Right hindlimb (tissue), 1 donor: Measurements from ENCODE around the gene NEU4.
"Not testable (repeated sequence)": the region's sequence is repeated elsewhere in the genome, so short reads cannot be mapped to it uniquely, and the experiment has no call there.

Experiments used
- DNase-seq: peaks from one replicate; pipeline ENCODE4 v3.0.0-alpha.2; 2018

The NEU4 gene

GRCh38 chr2:241814643-241815476 is 5.9 kb downstream of the NEU4 start:
- DNase-seq = peak; percentile 16

DNA sequence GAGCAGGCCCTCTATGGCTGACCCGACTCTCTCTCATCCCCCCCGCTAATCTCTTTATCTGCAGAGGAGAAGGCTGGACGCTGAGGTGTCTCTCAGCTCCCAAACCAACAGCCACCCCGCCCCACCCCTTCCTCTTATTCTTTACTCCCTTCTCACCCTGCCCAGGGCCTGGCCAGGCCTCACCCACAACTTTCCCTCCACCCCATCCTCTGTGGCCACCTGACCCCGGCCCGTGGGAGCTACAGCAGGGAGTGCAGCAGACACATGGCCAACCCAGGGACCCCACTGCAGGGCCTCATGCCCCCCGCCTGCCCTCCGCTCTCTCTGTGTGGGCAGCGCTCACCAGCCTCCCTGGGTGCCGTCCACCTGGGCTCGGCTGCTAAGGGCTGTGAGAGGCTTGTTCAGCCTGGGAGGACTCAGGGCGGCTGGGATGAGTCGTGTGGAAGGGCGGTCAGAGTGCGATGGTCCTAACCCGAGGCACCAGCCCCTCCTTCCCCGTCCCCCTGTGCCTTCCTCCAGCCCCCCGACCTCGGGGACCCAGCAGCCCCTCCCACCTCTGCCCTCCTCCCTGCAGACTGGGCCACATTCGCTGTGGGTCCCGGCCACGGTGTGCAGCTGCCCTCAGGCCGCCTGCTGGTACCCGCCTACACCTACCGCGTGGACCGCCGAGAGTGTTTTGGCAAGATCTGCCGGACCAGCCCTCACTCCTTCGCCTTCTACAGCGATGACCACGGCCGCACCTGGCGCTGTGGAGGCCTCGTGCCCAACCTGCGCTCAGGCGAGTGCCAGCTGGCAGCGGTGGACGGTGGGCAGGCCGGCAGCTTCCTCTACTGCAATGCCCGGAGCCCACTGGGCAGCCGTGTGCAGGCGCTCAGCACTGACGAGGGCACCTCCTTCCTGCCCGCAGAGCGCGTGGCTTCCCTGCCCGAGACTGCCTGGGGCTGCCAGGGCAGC is 6.8 kb downstream of the NEU4 start:
- DNase-seq = peak; percentile 21

GRCh38 chr2:241816431-241817121 is 7.6 kb downstream of the NEU4 start:
- no peak for DNase-seq

GRCh38 chr2:241817126-241817820 is 8.3 kb downstream of the NEU4 start:
- peak; percentile 15 for DNase-seq

DNA sequence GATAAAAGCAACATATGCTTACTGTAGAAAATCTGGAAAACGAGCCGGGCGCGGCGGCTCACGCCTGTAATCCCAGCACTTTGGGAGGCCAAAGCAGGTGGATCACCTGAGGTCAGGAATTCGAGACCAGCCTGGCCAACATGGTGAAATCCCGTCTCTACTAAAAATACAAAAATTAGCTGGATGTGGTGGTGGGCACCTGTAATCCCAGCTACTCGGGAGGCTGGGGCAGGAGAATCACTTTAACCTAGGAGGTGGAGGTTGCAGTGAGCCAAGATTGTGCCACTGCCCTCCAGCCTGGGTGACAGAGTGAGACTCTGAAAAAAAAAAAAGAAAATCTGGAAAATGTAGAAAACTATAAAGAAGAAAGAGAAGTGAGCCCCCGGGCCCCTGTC is 8.8 kb downstream of the NEU4 start:
- DNase-seq = not testable (repeated sequence)

DNA sequence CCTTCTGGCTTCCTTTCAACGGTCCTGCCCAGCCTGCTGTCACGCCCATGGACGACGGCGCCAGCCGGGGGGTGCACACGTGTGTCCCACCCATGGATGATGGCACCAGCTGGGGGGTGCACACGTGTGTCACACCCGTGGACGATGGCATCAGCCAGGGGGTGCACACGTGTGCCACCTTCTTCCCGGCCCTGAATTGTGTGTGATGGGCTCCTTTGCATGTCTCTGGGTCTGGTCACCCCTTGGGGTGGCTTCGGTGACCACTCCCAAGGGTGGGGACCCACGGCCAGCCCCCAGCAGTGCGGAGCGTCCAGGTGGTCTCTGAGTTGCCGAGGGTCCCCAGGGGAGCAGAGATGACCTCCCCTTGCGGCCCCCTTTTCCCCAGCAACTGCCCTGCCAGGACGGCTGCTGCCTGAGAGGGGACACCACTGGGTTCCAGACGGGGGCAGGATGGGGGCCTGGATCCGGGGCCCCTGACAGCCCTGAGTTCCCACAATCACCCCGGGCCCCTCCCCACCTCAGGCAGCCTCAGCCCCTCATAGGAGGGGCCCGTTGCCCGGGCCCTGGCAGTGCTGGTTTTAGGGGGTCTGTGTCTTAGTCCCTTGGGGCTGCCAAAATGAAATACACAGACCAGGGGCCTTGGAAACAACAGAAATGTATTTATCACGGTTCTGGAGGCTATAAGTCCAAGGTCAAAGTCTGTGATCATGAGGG is 9.4 kb downstream of the NEU4 start:
- DNase-seq = peak; percentile 5

GRCh38 chr2:241818943-241819270 is 9.9 kb downstream of the NEU4 start:
- peak; percentile 5 for DNase-seq

GRCh38 chr2:241819947-241820624 is 11.1 kb downstream of the NEU4 start:
- not testable (repeated sequence) for DNase-seq

DNA sequence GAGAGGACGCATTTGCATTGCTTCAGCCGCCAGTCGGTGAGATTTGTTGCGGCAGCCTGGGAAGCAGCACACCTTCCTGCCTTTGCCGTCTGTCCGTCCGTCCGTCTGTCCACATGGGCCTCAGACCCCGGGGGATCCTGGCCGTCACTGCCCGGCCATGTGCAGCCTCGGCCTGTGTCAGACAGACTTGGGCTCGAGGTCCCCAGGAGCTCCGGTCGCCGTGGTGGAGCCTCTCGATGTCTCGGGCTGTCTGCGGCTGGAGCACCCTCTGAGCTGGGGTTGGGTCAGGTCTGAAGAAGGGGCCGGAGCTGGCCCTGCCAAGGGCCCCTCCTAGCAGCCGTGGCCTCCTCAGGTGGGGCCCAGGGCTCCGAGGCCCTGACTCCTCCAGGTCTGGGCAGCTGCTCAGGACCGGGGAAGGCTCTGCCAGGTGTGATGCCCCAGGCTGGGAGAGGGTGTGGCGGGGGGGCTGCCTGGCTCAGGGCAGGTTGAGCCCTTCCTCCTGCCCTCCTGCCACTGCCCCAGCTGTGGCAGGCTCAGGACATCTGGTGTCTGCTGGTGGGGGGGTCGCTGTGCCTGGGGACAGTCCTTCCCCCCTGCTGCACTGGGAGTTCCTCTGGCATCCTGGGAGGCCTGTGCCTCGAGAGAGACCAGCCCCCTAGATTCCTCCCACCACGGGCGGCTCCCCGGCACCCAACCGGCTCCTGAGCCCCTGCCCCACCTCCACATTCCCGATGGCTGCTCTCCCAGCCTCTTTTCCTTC is 11.8 kb downstream of the NEU4 start:
- DNase-seq = peak; percentile 7

DNA sequence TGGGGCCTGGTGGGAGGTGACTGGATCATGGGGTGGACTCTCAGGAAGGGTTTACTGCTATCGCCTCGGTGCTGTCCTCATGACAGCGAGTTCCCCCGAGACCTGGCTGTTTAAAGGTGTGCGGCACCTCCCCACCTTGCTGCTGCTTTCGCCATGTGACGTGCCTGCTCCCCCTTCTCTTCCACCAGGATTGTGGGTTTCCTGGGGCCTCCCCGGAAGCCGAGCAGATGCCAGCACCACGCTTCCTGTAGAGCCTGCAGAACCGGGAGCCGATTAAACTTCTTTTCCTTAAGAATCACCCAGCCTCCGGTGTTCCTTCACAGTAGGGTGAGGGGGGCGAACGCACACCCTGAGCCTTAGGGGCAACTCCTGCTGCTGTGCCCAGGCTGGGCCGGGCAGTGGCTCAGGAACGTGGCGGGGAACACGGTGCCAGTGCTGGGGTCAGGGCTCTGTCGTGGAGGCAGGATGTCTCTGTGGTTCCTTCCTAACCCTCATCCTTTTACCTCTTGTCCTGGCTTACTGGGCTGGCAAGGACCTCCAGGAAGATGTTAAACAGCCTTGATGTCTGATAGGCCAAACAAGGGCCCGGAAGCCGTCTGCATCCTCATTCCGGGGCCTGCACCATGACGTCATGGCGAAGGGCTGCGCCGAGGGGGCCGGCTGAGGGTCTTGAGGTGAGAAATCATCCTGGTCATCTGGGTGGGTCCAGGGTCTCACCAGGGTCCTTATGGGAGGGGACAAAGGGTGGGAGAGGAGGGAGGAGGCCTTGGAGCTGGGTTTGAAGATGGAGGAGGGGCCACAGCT is 12.7 kb downstream of the NEU4 start:
- peak; percentile 12 for DNase-seq

DNA sequence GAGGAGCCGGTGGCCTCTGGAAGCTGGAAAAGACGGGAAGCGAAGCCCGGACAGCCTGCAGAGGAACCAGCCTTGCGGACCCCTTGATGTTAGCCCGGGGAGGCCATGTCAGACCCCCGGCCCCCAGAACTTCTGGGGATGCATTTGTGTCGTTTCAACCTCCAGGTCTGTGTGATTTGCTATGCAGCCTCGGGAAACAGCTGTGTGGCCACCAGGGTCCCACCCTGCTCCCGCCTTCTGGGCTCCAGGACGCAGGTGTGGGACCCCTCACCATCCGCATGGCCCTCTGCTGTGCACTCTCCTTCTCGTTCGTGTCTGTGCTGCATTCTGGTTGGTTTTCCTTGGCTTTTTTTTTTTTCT is 13.3 kb downstream of the NEU4 start:
- DNase-seq = peak; percentile 11

GRCh38 chr2:241823531-241824437 is 14.8 kb downstream of the NEU4 start:
- peak; percentile 10 for DNase-seq

- no peak for DNase-seq
Observed at GRCh38 chr2:241827394-241827793, 18.4 kb downstream of the NEU4 start.

DNA sequence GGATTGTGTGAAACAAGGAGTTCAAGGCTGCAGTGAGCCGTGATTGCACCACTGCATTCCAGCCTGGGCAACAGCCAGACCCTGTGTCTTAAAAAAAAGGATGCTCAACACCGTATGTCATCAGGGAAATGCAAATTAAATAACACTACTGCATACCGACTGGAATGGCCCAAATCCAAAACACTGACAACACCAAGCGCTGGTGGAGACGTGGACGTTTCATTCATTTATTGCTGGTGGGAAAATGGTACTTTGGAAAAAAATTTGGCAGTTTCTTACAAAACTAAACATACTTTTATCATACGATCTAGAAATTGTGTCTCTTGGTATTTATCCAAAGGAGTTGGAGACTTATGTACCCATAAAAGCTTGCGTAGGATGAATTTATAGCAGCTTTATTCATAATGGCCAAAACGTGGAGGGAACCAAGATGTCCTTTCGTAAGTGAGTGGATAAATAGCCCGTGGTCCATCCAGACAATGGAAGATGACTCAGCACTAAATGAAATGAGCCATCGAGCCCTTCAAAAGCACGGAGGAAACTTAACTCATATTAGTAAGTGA is 24.2 kb downstream of the NEU4 start:
- peak; percentile 8 for DNase-seq

GRCh38 chr2:241833756-241834526 is 24.9 kb downstream of the NEU4 start:
- peak; percentile 5 for DNase-seq

DNA sequence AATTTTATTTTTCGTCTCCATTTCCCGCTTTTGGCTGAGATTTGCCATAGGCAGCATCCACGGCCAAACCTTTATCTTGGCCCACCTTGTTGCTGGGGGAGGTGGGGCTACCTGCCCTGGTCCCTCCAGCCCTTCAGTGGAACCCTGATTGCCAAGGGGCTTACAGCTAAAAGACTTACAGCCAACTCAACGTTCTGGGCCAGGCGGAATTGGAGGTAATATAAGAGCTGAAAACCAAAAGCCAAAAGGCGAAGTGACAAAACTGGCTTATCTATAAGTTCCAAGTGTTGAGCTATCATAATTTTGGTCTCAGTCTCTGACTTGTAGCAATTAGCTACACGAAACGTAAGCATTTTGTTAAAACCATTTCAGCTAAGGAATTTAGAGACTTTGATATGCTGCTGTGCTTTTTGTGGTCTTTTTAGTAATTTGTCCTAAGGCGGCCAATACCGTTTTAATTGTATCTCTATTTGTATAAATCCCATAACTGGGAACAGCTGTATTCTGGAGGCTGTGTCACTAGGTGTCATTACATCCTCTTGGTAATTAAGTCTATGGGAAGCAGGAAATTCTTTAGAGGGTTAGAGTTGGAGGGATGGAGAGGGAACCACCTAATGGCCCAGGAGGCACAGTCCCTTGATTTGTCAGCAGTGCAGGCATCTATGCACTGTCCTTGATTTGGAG is 25.7 kb downstream of the NEU4 start:
- peak; percentile 1 for DNase-seq

DNA sequence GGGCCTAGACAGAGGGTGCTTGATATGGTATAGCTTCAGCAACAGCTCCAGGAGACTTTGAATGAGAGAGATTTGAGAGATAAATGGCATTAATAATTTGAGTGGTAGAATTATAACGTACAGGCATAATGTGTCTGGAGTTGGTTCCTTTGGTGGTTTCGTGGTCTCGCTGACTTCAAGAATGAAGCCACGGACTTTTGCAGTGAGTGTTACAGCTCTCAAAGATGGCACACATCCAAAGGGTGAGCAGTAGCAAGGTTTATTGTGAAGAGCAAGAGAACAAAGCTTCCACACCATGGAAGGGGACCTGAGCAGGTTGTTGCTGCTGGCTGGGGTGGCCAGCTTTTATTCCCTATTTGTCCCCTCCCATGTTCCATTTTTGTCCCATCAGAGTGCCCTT is 26.6 kb downstream of the NEU4 start:
- peak; percentile 2 for DNase-seq
